C4-2B (cell line): Measurements from ENCODE around the gene PRICKLE3.
"Not testable (repeated sequence)": the region's sequence is repeated elsewhere in the genome, so short reads cannot be mapped to it uniquely, and the experiment has no call there.

Experiments used
- H3K27ac ChIP-seq: fragments of 450-650 bp; 2 replicates; pipeline ENCODE4 v1.5.1; 2017
- ZFX ChIP-seq: fragments of 450-650 bp; IDR thresholded peaks from 2 replicates; pipeline ENCODE4 v1.6.1; 2017
- TF ChIP-seq, protein P1 (sequence below): fragments of 450-650 bp; conservative IDR thresholded peaks from 2 replicates; pipeline ENCODE4 v1.5.1; 2017; ENCODE audit warnings: mild to moderate bottlenecking

Gene PRICKLE3

DNA sequence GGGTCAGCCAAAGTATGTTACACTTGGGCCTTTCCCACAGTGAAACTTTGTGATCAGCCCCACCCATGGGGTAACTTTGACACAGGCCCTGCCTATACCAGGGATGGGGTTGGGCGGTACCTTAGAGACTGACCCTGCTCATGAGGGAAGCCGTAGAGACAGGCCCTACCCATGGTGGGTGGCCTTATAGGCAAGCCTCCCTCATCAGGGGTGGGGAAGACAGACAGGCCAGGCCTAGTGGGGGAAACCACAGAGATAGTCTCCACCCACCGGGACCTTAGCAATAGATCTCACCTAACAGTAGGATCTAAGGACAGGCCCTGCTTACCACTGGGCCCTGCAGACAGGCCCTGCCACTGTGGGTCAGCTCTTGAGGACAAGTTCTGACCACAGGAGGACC lies 7.6 kb downstream of the PRICKLE3 start:
- no peak for TF ChIP-seq ZFX
- TF ChIP-seq, protein P1, sequence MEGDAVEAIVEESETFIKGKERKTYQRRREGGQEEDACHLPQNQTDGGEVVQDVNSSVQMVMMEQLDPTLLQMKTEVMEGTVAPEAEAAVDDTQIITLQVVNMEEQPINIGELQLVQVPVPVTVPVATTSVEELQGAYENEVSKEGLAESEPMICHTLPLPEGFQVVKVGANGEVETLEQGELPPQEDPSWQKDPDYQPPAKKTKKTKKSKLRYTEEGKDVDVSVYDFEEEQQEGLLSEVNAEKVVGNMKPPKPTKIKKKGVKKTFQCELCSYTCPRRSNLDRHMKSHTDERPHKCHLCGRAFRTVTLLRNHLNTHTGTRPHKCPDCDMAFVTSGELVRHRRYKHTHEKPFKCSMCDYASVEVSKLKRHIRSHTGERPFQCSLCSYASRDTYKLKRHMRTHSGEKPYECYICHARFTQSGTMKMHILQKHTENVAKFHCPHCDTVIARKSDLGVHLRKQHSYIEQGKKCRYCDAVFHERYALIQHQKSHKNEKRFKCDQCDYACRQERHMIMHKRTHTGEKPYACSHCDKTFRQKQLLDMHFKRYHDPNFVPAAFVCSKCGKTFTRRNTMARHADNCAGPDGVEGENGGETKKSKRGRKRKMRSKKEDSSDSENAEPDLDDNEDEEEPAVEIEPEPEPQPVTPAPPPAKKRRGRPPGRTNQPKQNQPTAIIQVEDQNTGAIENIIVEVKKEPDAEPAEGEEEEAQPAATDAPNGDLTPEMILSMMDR = no peak
- H3K27ac ChIP-seq = no peak overlapping the region

DNA sequence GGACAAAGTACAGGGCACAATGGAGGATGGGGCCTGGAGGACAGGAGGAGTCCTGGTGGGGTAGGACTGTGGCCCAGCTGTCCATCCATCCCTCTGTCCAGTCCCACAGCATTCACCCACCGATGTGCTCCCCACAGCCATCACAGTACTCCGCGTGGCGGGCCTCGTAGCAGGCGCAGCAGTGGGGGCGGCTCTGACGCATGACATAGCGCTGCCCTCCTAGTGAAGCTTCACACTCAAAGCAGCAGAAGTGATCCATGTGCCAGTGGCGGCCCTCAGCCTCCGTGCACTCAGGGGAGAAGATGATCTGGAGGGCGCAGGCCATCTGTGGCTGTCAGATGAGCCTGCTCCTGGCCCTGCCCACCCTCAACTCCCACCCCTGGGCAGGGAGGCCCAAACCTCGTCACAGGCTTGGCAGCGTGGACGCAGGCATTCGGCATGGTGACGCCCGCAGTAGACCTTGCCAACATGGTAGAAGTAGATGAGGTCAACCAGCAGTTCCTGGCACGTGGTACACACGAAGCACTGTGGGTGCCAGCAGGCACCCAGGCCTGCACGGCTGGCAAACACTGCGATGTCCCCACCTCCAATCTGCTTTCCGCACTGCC lies 8.2 kb downstream of the PRICKLE3 start:
- H3K27ac ChIP-seq = no peak overlapping the region
- no peak for TF ChIP-seq ZFX
- TF ChIP-seq, protein P1 = no peak

DNA sequence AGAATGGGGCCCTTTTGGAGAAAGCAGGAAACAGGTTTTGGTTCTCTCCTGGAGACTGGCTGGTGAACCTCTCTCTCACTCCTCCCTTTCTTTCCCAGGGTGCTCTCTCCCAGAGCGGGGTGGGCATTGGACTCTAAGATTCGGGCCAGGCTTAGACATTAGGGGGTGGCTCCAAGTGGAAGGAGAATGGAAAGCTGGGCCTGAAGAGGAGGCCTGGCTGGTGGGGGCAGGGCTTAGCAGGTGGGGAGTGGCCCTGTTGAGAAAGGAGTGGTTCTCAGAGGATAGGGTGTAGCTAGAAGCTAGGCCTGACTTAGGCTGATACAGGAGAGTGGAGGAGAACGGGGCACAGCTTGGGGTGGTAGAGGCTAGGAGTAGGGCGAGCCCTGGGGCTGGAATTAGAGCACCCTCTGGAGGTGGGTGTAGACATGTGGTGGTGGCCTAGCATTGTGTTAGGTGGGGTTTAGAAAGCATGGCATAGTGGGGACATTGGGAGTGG lies 8.8 kb downstream of the PRICKLE3 start:
- H3K27ac ChIP-seq = no peak overlapping the region
- TF ChIP-seq, protein P1 = no peak
- TF ChIP-seq ZFX = no peak

DNA sequence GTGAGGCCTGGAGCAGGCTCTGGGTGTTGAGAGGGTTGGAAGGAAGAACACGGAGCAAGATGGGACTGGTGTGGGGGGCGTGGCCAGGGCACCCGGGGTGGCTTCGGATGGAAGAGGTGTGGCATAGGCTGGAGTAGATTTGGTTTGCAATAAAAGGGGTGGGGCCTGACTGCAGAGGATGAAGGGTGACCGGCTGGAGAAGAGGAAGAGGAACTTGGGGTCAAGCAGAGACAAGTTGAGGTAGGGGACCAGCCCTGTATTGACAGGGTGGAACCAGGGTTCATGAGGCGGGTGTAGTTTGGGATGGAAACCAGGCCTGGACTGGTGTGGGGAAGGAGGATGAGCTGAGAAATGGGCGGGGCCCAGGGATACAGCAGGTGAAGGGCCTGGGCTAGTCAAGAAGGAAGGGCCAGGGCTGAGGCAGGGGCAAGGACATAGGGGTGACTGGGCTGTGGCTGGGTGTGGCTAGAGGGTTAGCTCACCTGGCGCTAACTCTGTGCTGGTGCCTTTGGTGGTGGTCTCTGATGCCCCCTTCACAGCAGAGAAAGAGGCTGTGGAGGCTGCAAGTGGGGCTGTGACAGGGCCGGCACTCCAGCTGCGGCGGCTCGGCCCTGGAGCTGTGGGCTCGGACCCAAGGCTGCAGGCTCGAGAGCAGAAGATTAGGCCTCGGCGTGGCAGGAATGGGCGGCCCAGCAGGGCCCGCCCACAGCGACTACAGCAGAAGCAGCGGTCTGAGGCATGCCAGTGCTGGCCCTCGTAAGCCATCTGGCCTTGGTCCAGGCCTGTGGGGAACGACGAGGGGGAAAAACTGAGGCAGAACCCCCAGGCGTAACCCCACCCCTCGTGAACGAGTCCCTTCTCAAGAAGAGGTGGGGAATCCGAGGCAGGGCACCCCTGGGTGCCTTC lies 9.5 kb downstream of the PRICKLE3 start:
- no peak for TF ChIP-seq ZFX
- TF ChIP-seq, protein P1 = no peak
- no peak overlapping the region for H3K27ac ChIP-seq

DNA sequence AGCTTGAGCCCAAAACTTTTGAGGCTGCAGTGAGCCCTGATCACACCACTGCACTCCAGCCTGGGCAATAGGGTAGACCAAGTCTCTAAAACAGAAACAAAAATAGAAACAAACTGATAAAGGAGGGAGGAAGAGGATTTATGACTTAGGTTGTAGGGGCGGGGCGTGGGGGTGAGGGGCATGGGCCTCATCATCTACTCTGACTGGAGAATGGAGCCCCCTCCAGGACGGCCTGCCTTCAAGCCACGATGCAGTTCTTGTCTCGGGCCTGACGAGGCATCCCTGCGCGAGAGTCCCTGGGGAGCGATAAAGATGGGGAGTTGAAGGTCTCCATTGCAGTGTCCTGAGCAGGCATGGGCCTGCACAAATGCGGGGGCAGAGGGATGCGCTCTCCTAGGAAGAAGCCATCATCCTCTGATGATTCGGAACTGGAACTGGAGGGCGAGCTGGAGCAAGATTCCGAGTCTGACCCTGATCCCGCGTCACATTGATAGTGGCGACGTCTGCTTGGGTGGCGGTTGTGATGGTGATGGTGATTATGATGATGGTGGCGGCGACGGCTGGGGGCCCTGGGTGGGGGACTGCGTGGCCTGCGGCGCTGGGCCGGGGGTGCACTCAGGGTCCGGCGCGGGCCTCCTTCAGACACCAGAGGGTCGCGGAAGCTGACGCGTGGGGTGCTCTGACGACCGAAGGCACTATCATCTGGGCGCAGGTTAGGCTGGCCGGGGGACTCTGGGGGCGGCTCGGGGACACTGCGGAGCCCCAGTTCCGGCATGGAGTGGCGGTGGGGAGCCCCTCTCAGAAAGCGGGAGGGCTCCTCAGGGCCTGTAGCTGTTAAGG lies 10.5 kb downstream of the PRICKLE3 start:
- TF ChIP-seq ZFX = no peak
- TF ChIP-seq, protein P1 = no peak
- H3K27ac ChIP-seq = no peak overlapping the region

DNA sequence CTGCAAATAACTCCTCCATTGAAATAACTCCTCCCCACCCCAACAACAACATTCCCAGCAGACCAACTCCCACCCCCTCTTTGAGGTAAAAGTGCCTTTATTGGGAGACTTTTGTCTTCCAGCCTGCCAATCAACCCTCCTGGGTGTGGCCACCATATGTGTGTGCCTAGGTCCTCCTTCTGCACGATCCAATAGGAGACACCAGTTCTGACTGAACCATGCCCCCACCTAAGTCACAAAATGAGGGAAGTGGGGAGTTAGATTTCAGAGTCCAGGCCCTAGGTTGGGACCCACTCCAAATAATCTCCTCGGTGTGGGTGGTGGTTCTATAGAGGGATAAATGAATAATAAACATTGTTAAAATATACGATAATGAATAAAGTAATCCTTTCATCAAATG lies 11.4 kb downstream of the PRICKLE3 start:
- no peak overlapping the region for H3K27ac ChIP-seq
- TF ChIP-seq ZFX = no peak
- TF ChIP-seq, protein P1 = no peak

DNA sequence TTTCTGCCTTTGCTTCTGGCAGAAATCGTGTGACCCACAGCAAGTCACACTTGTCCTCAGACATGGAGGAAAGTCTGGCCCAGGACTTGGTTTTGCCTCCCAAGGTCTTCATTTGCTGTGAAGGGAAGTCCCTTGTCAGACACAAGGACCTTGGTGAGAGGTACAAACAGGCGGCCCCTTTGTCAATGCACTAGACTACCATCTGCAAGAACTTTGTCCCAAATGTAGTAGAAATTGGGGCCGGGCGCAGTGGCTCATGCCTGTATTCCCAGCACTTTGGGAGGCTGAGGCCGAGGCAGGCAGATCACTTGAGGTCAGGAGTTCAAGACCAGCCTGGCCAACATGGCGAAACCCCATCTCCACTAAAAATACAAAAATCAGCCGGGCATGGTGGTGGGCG lies 12.6 kb downstream of the PRICKLE3 start:
- H3K27ac ChIP-seq = not testable (repeated sequence)
